WTC11 (cell line): ENCODE data around the gene SPI1. TPM values are rescaled to one million over a fixed set of nuclear protein-coding genes. Genes with fewer than 3 reads are reported as not detected.

Experiments used
- ATAC-seq: fragments of 200-7000 bp; cut with Tn5 transposase; 2 replicates; pipeline ENCODE4 v1.10.0; 2021; ENCODE audit warnings: mild to moderate bottlenecking, moderate library complexity
- CTCF ChIA-PET: fragments of 300-600 bp; sonication (Branson Sonifier 250); formaldehyde crosslinking; loops from one replicate; lab custom pipeline; 2021; ENCODE audit warnings: antibody characterized with exemption; lab: Charles Lee
- POLR2A ChIA-PET: fragments of 350-600 bp; sonication (Branson Sonifier 250); formaldehyde crosslinking; loops from one replicate; lab custom pipeline; 2021; ENCODE audit warnings: antibody characterized with exemption; lab: Charles Lee
- DNase-seq: peaks from one replicate; pipeline ENCODE4 v3.0.0; 2021; ENCODE audit warnings: low spot score
- H3K27ac Mint-ChIP-seq: 2 replicates; pipeline ENCODE4 v1.8.0; 2021; ENCODE audit warnings: mixed read lengths
- H3K27me3 Mint-ChIP-seq: 2 replicates; pipeline ENCODE4 v1.8.0; 2021; ENCODE audit warnings: low read depth, mild to moderate bottlenecking, moderate library complexity, mixed read lengths
- H3K36me3 Mint-ChIP-seq: 2 replicates; pipeline ENCODE4 v1.8.0; 2021; ENCODE audit warnings: mixed read lengths
- H3K4me1 Mint-ChIP-seq: 2 replicates; pipeline ENCODE4 v1.8.0; 2022; ENCODE audit warnings: mixed read lengths
- H3K4me3 Mint-ChIP-seq: 2 replicates; pipeline ENCODE4 v1.8.0; 2021; ENCODE audit warnings: mild to moderate bottlenecking, moderate library complexity, mixed read lengths
- H3K9me3 Mint-ChIP-seq: 2 replicates; pipeline ENCODE4 v1.8.0; 2021; ENCODE audit warnings: mixed read lengths
- ATF1 ChIP-seq: sonication (generic); formaldehyde crosslinking; IDR thresholded peaks from 2 replicates; pipeline ENCODE4 v1.8.1; 2023; ENCODE audit warnings: mild to moderate bottlenecking, moderate library complexity, missing genetic modification reagents
- ELF4 ChIP-seq: sonication (generic); formaldehyde crosslinking; IDR thresholded peaks from 2 replicates; pipeline ENCODE4 v1.8.1; 2022; ENCODE audit warnings: low read depth, mild to moderate bottlenecking, moderate library complexity, missing genetic modification reagents
- FOXP1 ChIP-seq: sonication (generic); formaldehyde crosslinking; IDR thresholded peaks from 2 replicates; pipeline ENCODE4 v1.8.0; 2022; ENCODE audit warnings: missing genetic modification reagents, mild to moderate bottlenecking, moderate library complexity, borderline replicate concordance
- GABPB1 ChIP-seq: sonication (generic); formaldehyde crosslinking; IDR thresholded peaks from 2 replicates; pipeline ENCODE4 v1.8.1; 2023; ENCODE audit warnings: mild to moderate bottlenecking, missing genetic modification reagents
- NFE2L1 ChIP-seq: sonication (generic); formaldehyde crosslinking; IDR thresholded peaks from 2 replicates; pipeline ENCODE4 v1.8.1; 2023; ENCODE audit warnings: missing genetic modification reagents
- PRRX2 ChIP-seq: fragments of 250-450 bp; sonication (Bioruptor Pico); IDR thresholded peaks from 2 replicates; pipeline ENCODE4 v1.8.0; 2021; ENCODE audit warnings: mild to moderate bottlenecking
- RORB ChIP-seq: fragments of 250-450 bp; sonication (Bioruptor Pico); IDR thresholded peaks from 2 replicates; pipeline ENCODE4 v1.9.0; 2021; ENCODE audit warnings: mild to moderate bottlenecking
- SMAD3 ChIP-seq: sonication (generic); formaldehyde crosslinking; IDR thresholded peaks from 2 replicates; pipeline ENCODE4 v1.8.0; 2022; ENCODE audit warnings: missing genetic modification reagents, mild to moderate bottlenecking, borderline replicate concordance
- TEAD1 ChIP-seq: sonication (generic); formaldehyde crosslinking; IDR thresholded peaks from 2 replicates; pipeline ENCODE4 v1.8.0; 2022; ENCODE audit warnings: mild to moderate bottlenecking, missing genetic modification reagents
- ZNF416 ChIP-seq: fragments of 250-450 bp; sonication (Bioruptor Pico); IDR thresholded peaks from 2 replicates; pipeline ENCODE4 v1.9.0; 2021; ENCODE audit warnings: mild to moderate bottlenecking, inconsistent platforms
- total RNA-seq: library from RNA; stranded (reverse); gene quantifications from 3 replicates; pipeline ENCODE4 v1.2.3, GENCODE V29; 2021
- TF ChIP-seq, protein P1 (sequence below): sonication (generic); formaldehyde crosslinking; IDR thresholded peaks from 2 replicates; pipeline ENCODE4 v1.8.0; 2022; ENCODE audit warnings: mild to moderate bottlenecking, missing genetic modification reagents
- TF ChIP-seq, protein P2 (sequence below): sonication (generic); formaldehyde crosslinking; conservative IDR thresholded peaks from 2 replicates; pipeline ENCODE4 v1.8.1; 2022; ENCODE audit warnings: mild to moderate bottlenecking, missing genetic modification reagents
- TF ChIP-seq, protein P3 (sequence below): sonication (generic); formaldehyde crosslinking; IDR thresholded peaks from 2 replicates; pipeline ENCODE4 v1.8.0; 2023; ENCODE audit warnings: missing genetic modification reagents
- TF ChIP-seq, protein P4 (sequence below): sonication (generic); formaldehyde crosslinking; IDR thresholded peaks from 2 replicates; pipeline ENCODE4 v1.8.1; 2023; ENCODE audit warnings: mild to moderate bottlenecking, missing genetic modification reagents, borderline replicate concordance
- TF ChIP-seq, protein P5 (sequence below): sonication (generic); formaldehyde crosslinking; IDR thresholded peaks from 2 replicates; pipeline ENCODE4 v1.8.1; 2022; ENCODE audit warnings: mild to moderate bottlenecking, moderate library complexity, missing genetic modification reagents
- TF ChIP-seq, protein P6 (sequence below): fragments of 250-450 bp; sonication (Bioruptor Pico); IDR thresholded peaks from 2 replicates; pipeline ENCODE4 v1.9.0; 2021; ENCODE audit warnings: moderate library complexity, mild to moderate bottlenecking, inconsistent platforms, borderline replicate concordance
- TF ChIP-seq, protein P7 (sequence below): sonication (generic); formaldehyde crosslinking; IDR thresholded peaks from 2 replicates; pipeline ENCODE4 v1.8.1; 2022; ENCODE audit warnings: low read depth, missing genetic modification reagents, borderline replicate concordance
- TF ChIP-seq, protein P8 (sequence below): sonication (generic); formaldehyde crosslinking; IDR thresholded peaks from 2 replicates; pipeline ENCODE4 v1.8.0; 2022; ENCODE audit warnings: mild to moderate bottlenecking, missing genetic modification reagents
- TF ChIP-seq, protein P9 (sequence below): sonication (generic); formaldehyde crosslinking; IDR thresholded peaks from 2 replicates; pipeline ENCODE4 v1.8.0; 2023; ENCODE audit warnings: missing genetic modification reagents, mild to moderate bottlenecking, borderline replicate concordance

The SPI1 gene
- total RNA-seq, 1 experiment from 2014 or later = 0.59 TPM

DNA sequence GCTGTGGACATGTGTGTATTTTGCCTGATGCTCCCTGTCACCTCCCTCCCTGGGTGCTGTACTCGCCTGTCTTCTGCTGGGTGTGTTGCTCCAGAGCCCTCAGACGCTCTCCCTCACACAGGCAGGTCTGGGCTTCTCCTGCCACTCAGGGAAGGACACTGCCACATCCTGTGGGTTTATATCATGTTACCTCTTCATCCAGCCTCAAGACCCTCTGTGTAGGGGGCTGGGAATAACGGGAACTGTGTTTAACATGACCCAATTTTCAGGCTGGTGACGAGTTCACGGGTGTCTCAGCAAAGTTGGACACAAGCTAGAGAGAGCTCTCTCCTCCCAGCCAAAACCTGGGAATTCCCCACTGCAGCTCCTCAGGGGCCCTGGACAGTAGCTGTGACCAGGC, 50.4 kb downstream of the SPI1 start (continued):
- TF ChIP-seq GABPB1 (CRISPR knock-in tag) (no peak), RORB (CRISPR knock-in tag) (no peak)
- TF ChIP-seq, all 79 proteins: peak for 0

DNA sequence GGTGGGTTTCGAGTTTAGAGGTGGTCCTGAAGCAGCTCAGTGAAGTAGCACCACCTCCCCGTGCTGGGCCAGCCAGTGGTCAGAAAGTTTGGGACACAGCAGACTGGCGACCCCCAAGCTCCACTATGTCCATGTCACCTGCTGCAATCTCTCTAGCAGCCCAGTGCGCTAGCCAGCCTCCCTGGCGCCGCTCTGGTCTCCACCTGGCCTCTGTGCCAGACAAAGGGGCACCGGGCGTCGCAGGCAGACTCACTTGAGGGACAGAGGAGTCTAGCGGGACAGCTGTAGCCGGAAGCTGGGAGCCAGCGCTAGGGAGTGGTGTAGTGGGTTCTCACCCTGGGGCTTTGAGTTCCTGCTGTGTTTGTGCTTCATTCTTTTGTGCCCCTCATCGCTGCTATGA, 51.3 kb downstream of the SPI1 start:
- Mint-ChIP-seq H3K36me3 (peaks cover 17% of the 10 kb centered on the region), H3K27ac (no peak overlapping the region), H3K4me3 (no peak overlapping the region), H3K4me1 (no peaks in the 10 kb centered on the region), H3K9me3 (no peaks in the 10 kb centered on the region), H3K27me3 (no peaks in the 10 kb centered on the region)
- CTCF ChIA-PET = interaction anchor here (1.4 kb wide), 1 partner anchor 67 kb away, joined by 5 read pairs; no protein-coding TSS in a partner anchor
- no peak for DNase-seq
- TF ChIP-seq, protein P1, sequence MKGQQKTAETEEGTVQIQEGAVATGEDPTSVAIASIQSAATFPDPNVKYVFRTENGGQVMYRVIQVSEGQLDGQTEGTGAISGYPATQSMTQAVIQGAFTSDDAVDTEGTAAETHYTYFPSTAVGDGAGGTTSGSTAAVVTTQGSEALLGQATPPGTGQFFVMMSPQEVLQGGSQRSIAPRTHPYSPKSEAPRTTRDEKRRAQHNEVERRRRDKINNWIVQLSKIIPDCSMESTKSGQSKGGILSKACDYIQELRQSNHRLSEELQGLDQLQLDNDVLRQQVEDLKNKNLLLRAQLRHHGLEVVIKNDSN (CRISPR knock-in tag) = no peak
- TF ChIP-seq ELF4 (no peak), PRRX2 (CRISPR knock-in tag) (no peak), TEAD1 (CRISPR knock-in tag) (no peak)
- TF ChIP-seq, protein P2, sequence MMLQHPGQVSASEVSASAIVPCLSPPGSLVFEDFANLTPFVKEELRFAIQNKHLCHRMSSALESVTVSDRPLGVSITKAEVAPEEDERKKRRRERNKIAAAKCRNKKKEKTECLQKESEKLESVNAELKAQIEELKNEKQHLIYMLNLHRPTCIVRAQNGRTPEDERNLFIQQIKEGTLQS (CRISPR knock-in tag) = no peak
- TF ChIP-seq, protein P3, sequence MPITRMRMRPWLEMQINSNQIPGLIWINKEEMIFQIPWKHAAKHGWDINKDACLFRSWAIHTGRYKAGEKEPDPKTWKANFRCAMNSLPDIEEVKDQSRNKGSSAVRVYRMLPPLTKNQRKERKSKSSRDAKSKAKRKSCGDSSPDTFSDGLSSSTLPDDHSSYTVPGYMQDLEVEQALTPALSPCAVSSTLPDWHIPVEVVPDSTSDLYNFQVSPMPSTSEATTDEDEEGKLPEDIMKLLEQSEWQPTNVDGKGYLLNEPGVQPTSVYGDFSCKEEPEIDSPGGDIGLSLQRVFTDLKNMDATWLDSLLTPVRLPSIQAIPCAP = no peak
- TF ChIP-seq, protein P4, sequence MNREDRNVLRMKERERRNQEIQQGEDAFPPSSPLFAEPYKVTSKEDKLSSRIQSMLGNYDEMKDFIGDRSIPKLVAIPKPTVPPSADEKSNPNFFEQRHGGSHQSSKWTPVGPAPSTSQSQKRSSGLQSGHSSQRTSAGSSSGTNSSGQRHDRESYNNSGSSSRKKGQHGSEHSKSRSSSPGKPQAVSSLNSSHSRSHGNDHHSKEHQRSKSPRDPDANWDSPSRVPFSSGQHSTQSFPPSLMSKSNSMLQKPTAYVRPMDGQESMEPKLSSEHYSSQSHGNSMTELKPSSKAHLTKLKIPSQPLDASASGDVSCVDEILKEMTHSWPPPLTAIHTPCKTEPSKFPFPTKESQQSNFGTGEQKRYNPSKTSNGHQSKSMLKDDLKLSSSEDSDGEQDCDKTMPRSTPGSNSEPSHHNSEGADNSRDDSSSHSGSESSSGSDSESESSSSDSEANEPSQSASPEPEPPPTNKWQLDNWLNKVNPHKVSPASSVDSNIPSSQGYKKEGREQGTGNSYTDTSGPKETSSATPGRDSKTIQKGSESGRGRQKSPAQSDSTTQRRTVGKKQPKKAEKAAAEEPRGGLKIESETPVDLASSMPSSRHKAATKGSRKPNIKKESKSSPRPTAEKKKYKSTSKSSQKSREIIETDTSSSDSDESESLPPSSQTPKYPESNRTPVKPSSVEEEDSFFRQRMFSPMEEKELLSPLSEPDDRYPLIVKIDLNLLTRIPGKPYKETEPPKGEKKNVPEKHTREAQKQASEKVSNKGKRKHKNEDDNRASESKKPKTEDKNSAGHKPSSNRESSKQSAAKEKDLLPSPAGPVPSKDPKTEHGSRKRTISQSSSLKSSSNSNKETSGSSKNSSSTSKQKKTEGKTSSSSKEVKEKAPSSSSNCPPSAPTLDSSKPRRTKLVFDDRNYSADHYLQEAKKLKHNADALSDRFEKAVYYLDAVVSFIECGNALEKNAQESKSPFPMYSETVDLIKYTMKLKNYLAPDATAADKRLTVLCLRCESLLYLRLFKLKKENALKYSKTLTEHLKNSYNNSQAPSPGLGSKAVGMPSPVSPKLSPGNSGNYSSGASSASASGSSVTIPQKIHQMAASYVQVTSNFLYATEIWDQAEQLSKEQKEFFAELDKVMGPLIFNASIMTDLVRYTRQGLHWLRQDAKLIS (CRISPR knock-in tag) = no peak
- POLR2A ChIA-PET = no interaction called here
- no peak for ATAC-seq

DNA sequence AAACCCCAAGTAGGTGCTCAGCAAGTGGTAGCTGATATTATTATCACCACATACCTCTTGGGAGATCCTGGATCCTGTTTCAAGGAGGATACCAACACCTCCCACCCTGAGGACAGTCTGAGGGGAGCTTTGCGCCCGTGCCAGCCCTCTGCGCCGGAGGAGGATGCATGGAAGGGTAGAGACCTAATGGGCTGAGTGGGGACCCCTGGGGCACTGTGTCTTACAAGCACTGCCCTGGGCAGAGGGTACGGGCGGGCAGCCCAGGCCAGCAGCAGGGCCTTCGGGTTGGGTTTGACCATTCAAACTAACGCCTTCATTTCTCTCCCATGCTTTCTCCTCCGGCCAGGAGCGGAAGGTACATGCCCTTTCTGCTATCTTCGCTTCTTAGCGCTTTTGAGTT, 52.1 kb downstream of the SPI1 start:
- TF ChIP-seq, protein P5, sequence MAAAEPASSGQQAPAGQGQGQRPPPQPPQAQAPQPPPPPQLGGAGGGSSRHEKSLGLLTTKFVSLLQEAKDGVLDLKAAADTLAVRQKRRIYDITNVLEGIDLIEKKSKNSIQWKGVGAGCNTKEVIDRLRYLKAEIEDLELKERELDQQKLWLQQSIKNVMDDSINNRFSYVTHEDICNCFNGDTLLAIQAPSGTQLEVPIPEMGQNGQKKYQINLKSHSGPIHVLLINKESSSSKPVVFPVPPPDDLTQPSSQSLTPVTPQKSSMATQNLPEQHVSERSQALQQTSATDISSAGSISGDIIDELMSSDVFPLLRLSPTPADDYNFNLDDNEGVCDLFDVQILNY (CRISPR knock-in tag) = no peak
- TF ChIP-seq FOXP1 (CRISPR knock-in tag) = no peak
- TF ChIP-seq ZNF416 (CRISPR knock-in tag) = no peak
- no peak for TF ChIP-seq ATF1 (CRISPR knock-in tag)
- TF ChIP-seq, protein P6, sequence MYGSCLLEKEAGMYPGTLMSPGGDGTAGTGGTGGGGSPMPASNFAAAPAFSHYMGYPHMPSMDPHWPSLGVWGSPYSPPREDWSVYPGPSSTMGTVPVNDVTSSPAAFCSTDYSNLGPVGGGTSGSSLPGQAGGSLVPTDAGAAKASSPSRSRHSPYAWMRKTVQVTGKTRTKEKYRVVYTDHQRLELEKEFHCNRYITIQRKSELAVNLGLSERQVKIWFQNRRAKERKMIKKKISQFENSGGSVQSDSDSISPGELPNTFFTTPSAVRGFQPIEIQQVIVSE = no peak
- TF ChIP-seq, protein P7, sequence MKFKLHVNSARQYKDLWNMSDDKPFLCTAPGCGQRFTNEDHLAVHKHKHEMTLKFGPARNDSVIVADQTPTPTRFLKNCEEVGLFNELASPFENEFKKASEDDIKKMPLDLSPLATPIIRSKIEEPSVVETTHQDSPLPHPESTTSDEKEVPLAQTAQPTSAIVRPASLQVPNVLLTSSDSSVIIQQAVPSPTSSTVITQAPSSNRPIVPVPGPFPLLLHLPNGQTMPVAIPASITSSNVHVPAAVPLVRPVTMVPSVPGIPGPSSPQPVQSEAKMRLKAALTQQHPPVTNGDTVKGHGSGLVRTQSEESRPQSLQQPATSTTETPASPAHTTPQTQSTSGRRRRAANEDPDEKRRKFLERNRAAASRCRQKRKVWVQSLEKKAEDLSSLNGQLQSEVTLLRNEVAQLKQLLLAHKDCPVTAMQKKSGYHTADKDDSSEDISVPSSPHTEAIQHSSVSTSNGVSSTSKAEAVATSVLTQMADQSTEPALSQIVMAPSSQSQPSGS = no peak
- TF ChIP-seq, protein P8, sequence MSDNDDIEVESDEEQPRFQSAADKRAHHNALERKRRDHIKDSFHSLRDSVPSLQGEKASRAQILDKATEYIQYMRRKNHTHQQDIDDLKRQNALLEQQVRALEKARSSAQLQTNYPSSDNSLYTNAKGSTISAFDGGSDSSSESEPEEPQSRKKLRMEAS = no peak
- TF ChIP-seq SMAD3 (CRISPR knock-in tag) = no peak
- TF ChIP-seq, protein P9, sequence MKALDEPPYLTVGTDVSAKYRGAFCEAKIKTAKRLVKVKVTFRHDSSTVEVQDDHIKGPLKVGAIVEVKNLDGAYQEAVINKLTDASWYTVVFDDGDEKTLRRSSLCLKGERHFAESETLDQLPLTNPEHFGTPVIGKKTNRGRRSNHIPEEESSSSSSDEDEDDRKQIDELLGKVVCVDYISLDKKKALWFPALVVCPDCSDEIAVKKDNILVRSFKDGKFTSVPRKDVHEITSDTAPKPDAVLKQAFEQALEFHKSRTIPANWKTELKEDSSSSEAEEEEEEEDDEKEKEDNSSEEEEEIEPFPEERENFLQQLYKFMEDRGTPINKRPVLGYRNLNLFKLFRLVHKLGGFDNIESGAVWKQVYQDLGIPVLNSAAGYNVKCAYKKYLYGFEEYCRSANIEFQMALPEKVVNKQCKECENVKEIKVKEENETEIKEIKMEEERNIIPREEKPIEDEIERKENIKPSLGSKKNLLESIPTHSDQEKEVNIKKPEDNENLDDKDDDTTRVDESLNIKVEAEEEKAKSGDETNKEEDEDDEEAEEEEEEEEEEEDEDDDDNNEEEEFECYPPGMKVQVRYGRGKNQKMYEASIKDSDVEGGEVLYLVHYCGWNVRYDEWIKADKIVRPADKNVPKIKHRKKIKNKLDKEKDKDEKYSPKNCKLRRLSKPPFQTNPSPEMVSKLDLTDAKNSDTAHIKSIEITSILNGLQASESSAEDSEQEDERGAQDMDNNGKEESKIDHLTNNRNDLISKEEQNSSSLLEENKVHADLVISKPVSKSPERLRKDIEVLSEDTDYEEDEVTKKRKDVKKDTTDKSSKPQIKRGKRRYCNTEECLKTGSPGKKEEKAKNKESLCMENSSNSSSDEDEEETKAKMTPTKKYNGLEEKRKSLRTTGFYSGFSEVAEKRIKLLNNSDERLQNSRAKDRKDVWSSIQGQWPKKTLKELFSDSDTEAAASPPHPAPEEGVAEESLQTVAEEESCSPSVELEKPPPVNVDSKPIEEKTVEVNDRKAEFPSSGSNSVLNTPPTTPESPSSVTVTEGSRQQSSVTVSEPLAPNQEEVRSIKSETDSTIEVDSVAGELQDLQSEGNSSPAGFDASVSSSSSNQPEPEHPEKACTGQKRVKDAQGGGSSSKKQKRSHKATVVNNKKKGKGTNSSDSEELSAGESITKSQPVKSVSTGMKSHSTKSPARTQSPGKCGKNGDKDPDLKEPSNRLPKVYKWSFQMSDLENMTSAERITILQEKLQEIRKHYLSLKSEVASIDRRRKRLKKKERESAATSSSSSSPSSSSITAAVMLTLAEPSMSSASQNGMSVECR (CRISPR knock-in tag) = no peak
- no peak for TF ChIP-seq NFE2L1
- TF ChIP-seq, protein P1 (CRISPR knock-in tag) = no peak
- no peaks in the 10 kb centered on the region for H3K4me1 Mint-ChIP-seq
- H3K36me3 Mint-ChIP-seq = peaks cover 21% of the 10 kb centered on the region
- DNase-seq = no peak
- H3K27ac Mint-ChIP-seq = no peak overlapping the region
- ATAC-seq = no peak
- CTCF ChIA-PET = interaction anchor here (1.1 kb wide), 1 partner anchor 29 kb away, joined by 4 read pairs; no protein-coding TSS in a partner anchor
- H3K4me3 Mint-ChIP-seq = no peak overlapping the region
- POLR2A ChIA-PET = no interaction called here
- H3K27me3 Mint-ChIP-seq = no peaks in the 10 kb centered on the region
- no peaks in the 10 kb centered on the region for H3K9me3 Mint-ChIP-seq
